ENCODE data around the gene CASP7. TPM values are rescaled to one million over a fixed set of nuclear protein-coding genes. Genes with fewer than 3 reads are reported as not detected.
A peak's percentile ranks its signal among the peaks of the same experiment; 100 is the strongest.

Gene CASP7
- total RNA-seq, 2 experiments from 2014 or later, result 14.8 to 16.5 TPM

DNA sequence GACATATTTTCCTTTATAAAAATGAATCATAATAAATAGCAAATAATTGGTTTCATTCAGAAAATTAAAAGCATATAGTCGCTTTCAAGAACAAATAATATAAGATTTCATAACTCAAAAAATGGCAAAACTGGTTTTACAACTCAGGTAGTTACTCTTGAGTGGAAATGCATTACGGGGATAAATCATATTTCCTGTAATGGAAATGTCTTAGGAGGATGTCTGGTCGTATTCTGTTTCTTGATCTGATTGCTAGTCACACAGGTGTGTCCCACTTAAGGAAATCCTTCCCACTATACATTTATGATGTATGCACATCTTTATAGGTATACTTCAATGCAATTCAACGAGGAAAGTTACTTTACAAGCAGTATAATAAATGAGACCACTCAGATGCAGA lies 36.5 kb upstream of the CASP7 start:
- POLR2A ChIA-PET, result interaction anchor here (0.6 kb wide), 1 partner anchor 501 kb away, joined by 3 read pairs; no protein-coding TSS in a partner anchor

DNA sequence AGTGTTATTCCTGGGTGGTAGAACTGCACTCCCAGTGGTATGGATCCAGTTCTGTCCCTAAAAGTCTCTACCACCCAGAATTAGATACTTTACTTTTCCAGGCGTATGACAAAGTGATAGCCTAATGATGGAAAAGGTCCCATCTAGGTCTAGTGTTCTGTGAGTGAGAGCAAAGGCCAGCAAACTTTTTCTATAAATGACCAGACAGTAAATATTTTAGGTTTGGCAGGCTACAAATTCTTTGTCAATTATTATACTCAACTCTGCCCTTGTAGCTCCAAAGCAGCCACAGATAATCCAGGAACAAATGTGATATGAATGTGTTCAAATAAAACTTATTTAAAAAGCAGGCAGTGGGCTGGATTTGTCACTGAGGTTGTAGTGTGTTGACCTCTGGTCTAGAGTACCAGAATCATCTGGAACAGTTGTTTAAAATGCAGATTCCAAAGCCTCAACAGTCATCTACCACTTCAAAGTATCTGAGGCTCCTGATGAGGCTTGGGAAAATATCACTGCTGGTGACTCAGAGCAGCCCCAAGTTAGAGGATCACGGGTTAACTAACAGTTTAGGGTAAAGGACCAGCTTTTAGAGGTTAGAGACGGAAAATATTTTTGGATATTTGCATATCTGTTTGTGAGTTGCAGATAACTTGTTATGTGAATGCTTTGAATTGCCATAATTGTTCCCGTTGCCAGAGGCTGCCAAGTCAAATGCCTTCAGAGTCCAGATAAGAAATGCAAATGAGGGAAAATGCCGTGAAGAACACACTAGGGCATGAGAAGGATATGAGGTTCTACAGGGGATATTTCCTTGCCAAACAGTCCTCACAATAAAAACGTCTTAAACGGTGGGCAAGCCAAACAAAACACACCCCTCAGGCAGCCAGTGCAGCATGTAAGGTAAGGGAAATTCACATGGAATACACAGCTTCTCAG lies 35.3 kb upstream of the CASP7 start:
- ChIA-PET POLR2A (interaction anchor here (0.6 kb wide), 1 partner anchor 201 kb away, joined by 3 read pairs; no protein-coding TSS in a partner anchor), CTCF (ENCODE audit: unreplicated experiment) (no interaction called here)
- Histone ChIP-seq H3K4me2 (ENCODE audit: low read length) (no peak overlapping the region), H3K27ac (ENCODE audit: low read depth, low read length, poor library complexity, severe bottlenecking) (no peak overlapping the region), H2AFZ (ENCODE audit: low read length) (0 out of 2 replicates have a peak overlapping the region, but pooled peaks have one; percentile 10), H3K4me1 (ENCODE audit: insufficient read depth, low read length, poor library complexity, severe bottlenecking) (no peaks in the 10 kb centered on the region), H3K79me2 (ENCODE audit: insufficient read depth, low read depth, low read length) (no peaks in the 10 kb centered on the region), H3K9me3 (ENCODE audit: low read length) (no peaks in the 10 kb centered on the region), H4K20me1 (ENCODE audit: insufficient read depth, low read length) (no peaks in the 10 kb centered on the region), H3K36me3 (ENCODE audit: insufficient read depth, low read length) (no peaks in the 10 kb centered on the region), H3K9me2 (ENCODE audit: insufficient read depth, low read length) (no peaks in the 10 kb centered on the region), H3K4me3 (ENCODE audit: low read depth, low read length, poor library complexity, severe bottlenecking) (no peak overlapping the region)
- TF ChIP-seq EZH2phosphoT487 (IDR thresholded peaks at IDR 0.05; ENCODE audit: borderline replicate concordance, low read depth, low read length) (no peak), CTCF (conservative IDR thresholded peaks at IDR 0.05; ENCODE audit: low read length) (no peak)
- no peak for DNase-seq (ENCODE audit: low spot score)
- BruUV-seq (replicated peaks), result no TSS peak
- intact Hi-C loops (cut with micrococcal nuclease; ENCODE audit: unreplicated experiment), result no loop called here

More for the DNA sequence above, 36.5 kb upstream of the CASP7 start:
- intact Hi-C loops (cut with micrococcal nuclease; ENCODE audit: unreplicated experiment), result no loop called here
- H3K27ac ChIP-seq (ENCODE audit: low read depth, low read length, poor library complexity, severe bottlenecking), result no peak overlapping the region
- no peak overlapping the region for H2AFZ ChIP-seq (ENCODE audit: low read length)
- no TSS peak for BruUV-seq (replicated peaks)
- CTCF ChIA-PET (ENCODE audit: unreplicated experiment), result no interaction called here
- TF ChIP-seq CTCF (conservative IDR thresholded peaks at IDR 0.05; ENCODE audit: low read length) (no peak), EZH2phosphoT487 (IDR thresholded peaks at IDR 0.05; ENCODE audit: borderline replicate concordance, low read depth, low read length) (no peak)
- no peaks in the 10 kb centered on the region for H3K9me3 ChIP-seq (ENCODE audit: low read length)
- DNase-seq (ENCODE audit: low spot score), result no peak
- no peaks in the 10 kb centered on the region for H3K36me3 ChIP-seq (ENCODE audit: insufficient read depth, low read length)
- H3K4me2 ChIP-seq (ENCODE audit: low read length), result no peak overlapping the region
- H3K4me1 ChIP-seq (ENCODE audit: insufficient read depth, low read length, poor library complexity, severe bottlenecking), result no peaks in the 10 kb centered on the region
- H4K20me1 ChIP-seq (ENCODE audit: insufficient read depth, low read length), result no peaks in the 10 kb centered on the region
- no peaks in the 10 kb centered on the region for H3K9me2 ChIP-seq (ENCODE audit: insufficient read depth, low read length)
- no peaks in the 10 kb centered on the region for H3K79me2 ChIP-seq (ENCODE audit: insufficient read depth, low read depth, low read length)
- H3K4me3 ChIP-seq (ENCODE audit: low read depth, low read length, poor library complexity, severe bottlenecking), result no peak overlapping the region
